NCI-H526 treated with DMSO at 0.1 percent for 48 hours (cell line): ENCODE results near the gene SENP8.
A peak's percentile ranks its signal among the peaks of the same experiment; 100 is the strongest.
"Not testable (repeated sequence)": the region's sequence is repeated elsewhere in the genome, so short reads cannot be mapped to it uniquely, and the experiment has no call there.

Source experiments
- DNase-seq: peaks from one replicate; lab custom pipeline; 2025; lab: John Stamatoyannopoulos, UW

The SENP8 gene

DNA sequence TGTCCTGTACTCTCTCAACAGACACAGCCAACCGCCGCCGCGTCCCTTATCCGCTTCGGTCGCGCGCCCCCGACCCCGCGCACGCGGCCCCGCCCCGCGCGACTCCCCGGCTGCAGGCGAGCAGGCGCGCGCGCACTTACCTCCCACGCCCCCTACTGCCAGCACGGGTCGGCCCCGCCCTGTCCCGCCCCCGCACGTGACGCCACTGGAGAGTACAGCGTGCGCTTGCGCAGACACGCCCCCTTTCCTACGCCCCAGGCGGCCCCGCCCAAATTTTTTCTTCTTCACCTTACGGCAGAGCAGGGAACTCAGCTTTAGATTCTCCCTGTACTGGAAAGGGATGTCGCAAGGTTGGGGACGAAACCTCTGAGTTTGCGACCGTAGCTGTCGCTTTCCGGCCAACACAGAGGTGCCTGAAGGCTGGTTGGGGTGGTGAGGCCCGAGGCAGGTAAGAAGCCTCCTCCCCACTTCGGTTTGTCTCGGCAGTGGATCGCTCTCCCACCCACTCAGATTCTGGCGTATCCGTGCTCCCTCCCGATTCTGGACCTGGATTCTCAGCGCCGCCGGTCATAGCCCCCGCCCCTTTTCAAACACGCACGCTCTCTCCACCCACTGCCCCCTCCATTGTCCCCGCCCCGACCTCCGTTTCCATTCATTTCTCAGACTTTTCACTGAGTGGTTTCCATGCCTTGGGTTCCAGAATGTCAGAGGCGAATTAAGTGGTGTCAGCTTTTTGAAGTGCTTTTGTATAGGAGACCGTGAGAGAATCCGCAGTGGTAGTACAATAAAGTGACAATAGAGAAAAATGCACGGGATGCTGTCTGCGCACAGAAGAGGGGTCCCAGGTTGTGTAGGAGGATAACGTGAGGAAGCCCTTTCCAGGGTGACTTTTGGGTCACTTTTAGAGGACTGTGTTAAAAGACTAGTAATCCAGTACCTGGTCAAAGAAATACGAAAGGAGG, at the start of gene SENP8, which contains the start of gene MYO9A:
SENP8 (plus strand) TSS at position 387 of the 962 bp plus-strand sequence. CDS start 21,221 bp downstream, outside the sequence.
MYO9A (minus strand) TSS at position 134 of the 962 bp plus-strand sequence. CDS start 71,587 bp downstream, outside the sequence.
- peak; percentile 97 for DNase-seq

DNA sequence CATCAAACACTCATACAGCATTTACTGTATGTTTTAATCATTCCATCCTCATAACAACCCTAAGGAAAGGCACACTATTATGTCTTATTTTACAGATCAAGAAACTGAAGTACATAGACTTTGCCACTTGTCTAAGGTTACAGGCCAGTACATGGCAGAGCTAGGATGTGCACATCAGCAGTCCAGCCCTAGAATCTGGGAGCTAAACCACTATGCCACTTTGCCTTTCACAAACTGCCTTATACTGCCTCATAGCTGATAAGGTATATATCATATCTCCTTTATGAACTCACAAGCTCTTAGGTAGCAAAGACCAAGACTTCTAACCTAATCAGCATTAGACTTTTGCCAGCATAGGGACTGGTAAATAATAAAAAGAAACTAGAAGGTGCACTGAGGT, 49.3 kb upstream of the SENP8 start:
- DNase-seq: peak; percentile 64

DNA sequence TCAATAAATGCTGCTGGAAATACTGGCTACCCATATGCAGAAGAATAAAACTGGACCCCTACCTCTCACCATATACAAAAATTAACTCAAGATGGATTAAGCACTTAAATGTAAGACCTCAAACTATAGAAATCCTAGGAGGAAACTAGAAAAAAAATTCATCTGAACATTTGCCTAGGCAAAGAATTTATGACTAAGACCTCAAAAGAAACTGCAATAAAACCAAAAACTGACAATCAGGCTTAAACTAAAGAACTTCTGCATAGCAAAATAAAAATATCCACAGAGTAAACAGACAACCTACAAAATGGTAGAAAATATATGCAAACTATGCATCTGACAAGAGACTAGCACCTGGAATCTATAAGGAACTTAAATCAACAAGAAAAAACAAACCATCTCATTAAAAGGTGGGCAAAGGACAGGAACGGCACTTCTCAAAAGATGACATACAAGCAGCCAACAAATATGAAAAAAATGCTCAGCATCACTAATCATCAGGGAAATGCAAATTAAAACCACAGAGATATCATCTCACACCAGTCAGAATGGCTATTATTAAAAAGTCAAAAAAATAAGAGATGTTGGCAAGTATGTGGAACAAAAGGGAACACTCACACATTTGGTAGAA, 47.3 kb upstream of the SENP8 start:
- peak; percentile 83 for DNase-seq

DNA sequence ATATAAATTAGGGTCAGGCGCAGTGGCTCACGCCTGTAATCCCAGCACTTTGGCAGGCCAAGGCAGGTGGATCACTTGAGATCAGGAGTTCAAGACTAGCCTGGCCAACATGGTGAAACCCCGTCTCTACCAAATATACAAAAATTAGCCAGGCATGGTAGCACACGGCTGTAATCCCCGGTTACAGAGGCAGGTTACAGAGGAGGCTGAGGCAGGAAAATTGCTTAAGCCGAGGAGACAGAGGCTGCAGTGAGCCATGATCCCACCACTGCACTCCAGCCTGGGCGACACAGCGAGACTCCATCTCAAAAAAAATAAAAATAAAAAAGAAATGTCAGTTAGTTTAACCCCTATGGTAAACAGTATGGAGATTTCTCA, 46.8 kb upstream of the SENP8 start:
- DNase-seq: not testable (repeated sequence)

DNA sequence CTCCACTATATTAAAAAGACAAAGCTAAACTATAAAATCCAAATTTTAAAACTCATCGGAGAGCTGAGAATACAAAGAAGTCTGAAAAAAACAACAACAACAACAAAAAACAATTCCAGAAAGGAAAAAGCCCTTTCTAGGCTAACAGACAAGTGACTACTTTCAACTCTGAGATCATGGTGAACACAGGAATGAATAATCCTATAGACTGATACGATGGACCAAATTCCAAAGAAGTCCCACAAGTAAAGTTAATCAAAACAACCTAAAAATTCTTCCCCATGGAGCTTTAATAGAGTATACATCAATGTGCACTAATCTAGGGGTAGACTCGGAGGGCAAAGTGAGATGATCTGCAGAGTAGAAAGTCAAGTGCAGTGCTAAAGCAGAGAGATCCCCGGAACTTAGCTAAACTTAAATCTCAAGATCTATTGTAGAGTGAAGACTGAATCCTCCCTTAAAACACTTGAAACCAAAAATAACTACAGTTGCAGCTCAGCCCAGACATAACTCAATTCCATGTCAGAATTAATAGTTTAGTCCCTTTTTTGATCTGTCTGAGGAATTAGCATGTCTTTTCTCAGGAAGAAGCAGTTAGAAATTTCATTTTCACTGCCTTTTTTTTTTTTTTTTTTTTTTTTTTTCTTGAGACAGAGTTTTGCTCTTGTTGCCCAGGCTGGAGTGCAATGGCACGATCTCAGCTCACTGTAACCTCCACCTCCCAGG, 43.7 kb upstream of the SENP8 start:
- no peak for DNase-seq

DNA sequence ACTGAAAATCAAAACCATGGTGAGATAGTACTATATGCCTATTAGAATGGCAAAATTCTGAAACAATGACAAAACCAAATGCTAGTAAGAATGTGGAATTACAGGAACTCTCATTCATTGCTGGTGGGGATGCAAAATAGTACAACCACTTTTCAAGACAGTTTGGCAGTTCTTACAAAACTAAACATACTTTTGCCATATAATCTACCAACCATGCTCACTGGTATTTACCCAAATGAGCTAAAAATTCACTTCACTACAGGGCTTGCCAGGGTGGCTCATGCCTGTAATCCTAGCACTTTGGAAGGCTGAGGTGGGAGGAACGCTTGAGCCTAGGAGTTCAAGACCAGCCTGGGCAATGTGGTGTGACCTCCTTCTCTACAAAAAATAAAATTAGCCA, 40.3 kb upstream of the SENP8 start:
- no peak for DNase-seq

DNA sequence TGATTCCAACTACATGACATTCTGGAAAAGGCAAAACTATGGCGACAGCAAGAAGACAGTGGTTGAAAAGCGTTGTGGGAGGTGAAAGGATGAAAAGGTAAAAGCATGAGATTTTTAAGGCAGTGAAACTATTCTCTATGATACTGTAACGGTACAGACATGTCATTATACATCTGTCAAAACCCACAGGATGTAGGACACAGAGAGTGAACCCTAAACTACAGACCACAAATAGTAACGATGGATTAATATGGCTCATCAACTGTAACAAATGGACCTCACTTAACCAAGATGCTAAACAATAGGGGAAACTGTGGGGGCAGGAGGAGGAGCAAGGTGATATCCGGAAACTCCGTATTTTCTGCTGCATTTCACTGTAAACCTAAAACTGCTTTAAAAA, 39.3 kb upstream of the SENP8 start:
- no peak for DNase-seq

DNA sequence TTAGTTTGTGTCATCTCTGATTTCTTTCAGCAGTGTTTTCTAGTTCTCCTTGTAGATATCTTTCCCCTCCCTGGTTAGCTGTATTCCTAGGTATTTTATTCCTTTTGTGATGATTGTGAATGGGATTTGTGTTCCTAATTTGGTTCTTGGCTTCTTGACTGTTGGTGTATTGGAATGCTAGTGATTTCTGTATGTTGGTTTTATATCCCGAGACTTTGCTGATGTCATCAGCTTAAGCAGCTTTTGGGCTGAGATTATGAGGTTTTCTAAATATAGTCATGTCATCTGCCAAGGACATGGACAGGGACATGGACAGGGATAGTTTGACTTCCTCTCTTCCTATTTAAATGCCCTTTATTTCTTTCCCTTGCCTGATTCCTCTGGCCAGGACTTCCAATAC, 36.0 kb upstream of the SENP8 start:
- no peak for DNase-seq

DNA sequence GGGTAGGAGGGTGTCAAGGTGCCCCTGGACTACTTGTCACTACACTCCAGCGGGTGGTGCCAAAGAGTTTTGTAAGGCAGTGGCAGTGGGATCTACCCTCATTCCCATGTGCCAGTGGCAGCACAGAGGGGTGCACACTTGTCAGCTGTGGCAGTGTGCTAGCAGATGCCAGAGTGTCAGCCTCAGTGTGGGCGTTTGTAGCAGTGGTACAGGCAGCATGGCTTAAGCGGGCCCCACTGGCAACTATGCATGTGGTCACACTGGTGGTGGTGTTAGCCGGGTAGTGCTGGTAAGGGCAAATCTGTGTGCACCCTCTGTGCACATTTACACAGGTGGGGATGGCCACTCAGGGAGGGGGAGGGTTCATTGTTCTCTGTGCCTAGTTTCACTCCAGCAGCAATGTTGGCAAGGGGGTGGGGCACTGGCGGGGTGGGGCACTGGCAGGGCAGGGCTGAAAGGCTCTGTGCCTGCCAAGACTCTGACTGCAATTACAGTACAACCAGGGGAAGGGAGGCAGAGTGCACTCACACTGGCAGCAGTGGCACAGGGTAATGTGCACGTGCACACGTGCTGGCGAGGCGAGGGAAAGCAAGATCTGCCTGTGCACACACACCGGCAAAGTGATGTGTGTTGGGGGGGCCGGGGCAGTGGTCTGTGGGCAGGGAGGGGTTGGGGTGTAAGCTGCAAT, 32.0 kb upstream of the SENP8 start:
- DNase-seq: no peak

DNA sequence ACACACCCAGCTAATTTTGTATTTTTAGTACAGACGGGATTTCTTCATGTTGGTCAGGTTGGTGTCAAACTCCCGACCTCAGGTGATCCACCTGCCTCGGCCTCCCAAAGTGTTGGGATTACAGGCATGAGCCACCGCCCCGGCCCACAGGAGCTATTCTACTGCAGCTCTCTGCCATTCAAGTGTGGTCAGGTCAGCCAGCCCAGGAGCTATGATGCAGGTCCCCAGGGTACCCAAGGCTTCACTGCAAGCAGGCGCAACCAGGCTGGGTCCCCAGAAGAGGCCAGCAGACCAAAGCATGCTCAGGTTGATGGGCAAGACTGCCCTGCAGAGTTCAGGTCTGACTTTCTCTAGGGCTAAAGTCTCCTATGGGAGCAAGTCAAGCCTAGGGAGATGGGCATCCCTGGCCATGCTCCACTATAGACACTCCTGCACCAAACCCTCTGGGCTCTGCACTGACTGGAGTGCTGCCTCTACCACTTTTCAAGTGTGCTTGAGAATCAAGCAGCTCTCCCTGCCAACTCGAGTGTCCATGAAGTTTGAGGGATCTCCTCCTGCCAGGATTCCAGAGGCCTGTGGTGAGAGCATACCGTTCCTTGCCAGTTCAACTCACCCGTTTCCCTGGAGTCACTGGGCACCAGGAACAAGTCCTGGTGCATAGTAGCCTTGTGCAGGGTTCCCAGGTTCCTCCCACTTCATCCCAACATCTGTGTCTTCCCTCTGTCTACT, 31.1 kb upstream of the SENP8 start:
- no peak for DNase-seq

DNA sequence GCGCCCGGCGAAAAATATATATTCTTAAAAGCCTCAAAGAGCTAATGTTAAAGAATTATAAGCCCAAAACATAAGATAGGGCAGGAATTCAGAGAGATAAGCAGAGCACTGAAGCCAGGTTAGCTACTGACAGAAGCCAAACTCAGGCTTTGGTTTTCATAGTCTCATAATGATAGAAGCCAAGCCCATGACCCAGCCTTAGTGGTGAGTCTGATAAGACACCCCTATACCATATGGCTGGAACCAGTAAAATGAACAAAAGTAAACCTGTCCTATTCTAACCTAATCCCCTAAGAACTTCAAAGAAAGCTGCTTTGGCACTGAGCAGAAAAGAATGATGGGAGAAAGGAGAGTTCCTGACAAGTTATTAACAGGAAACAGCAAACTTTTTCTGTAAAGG, 26.2 kb upstream of the SENP8 start:
- DNase-seq: no peak

DNA sequence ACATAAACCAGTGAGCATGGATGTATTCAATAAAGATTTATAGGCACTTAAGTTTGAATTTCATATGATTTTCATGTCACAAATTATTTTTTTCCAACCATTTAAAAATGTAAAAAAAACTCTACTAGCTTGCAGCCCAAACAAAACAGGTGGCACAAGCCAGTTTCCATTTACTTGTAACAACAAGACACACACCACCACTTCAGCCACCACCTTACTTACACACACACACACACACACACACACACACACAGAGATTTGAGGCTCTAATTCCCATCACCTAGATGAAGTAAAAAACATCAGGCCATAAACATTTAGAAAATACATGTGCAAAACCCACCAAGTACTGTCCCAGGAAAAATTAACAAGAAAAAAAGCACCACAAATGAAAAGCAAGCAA, 25.5 kb upstream of the SENP8 start:
- no peak for DNase-seq

DNA sequence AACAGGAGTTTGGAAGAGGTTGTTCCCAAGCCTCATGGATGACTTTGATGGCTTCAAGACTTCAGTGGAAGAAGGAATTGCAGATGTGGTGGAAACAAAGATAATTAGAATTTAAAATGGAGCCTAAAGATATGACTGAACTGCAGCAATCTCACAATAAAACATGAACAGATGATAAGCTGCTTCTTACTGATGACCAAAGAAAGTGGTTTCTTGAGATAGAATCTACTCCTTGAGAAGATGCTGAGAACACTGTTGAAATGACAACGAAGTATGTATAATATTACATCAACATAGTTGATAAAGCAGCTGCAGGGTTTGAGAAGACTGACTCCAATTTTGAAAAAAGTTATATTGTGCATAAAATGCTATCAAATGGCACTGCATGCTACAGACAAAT, 21.4 kb upstream of the SENP8 start:
- no peak for DNase-seq

DNA sequence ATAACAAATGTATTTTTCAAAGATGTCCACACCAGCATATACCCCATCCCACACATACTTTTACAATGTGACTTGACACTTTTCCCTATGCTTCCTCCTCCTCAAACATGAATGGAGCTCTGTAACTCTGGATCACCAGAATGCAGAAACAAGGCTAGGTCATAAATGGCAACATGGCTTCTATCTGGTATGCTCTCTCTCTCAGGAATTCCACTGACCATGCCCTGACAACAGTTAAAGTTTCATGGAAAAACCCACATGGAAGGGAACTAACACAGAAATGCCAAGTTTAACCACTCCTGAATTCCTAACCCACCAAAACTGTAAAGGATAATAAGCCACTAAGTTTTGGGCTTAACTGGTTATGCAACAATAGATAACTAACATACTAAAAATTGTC, 20.2 kb upstream of the SENP8 start:
- DNase-seq: no peak

DNA sequence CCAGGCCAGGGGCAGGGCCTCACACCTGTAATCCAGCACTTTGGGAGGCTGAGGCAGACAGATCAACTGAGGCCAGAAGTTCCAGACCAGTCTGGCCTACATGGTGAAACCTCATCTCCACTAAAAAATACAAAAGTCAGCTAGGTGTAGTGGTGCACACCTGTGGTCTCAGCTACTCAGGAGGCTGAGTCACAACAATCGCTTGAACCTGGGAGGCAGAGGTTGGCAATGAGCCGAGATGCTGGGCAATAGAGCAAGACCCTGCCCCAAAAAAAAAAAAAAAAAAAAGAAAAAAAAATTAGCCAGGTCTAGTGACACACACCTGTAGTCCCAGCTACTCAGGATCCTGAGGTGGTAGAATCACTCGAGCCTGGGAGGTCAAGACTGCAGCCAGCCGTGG, 19.0 kb upstream of the SENP8 start:
- no peak for DNase-seq

DNA sequence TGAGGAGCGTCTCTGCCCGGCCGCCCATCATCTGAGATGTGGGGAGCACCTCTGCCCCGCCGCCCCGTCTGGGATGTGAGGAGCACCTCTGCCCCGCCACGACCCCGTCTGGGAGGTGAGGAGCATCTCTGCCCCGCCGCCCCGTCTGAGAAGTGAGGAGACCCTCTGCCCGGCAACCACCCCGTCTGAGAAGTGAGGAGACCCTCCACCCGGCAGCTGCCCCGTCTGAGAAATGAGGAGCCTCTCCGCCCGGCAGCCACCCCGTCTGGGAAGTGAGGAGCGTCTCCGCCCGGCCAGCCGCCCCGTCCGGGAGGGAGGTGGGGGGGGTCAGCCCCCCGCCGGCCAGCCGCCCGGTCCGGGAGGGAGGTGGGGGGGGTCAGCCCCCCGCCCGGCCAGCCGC, 17.7 kb upstream of the SENP8 start:
- not testable (repeated sequence) for DNase-seq

DNA sequence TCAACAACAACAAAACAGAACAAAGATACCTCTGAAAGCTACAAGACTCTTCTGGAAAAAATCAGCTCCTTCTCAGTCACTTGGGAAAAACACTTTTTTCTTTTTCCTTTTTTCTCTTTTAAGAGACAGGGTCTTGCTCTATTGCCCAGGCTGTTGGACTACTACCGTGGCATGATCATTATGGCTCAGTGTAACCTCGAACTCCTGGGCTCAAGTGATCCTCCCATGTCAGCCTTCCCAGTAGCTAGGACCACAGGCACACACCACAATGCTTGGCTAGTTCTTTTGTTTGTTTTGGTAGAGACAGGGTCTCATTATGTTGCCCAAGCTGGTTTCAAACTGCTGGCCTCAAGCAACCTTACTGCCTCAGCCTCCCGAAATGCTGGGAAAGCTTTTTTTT, 13.1 kb upstream of the SENP8 start:
- no peak for DNase-seq

DNA sequence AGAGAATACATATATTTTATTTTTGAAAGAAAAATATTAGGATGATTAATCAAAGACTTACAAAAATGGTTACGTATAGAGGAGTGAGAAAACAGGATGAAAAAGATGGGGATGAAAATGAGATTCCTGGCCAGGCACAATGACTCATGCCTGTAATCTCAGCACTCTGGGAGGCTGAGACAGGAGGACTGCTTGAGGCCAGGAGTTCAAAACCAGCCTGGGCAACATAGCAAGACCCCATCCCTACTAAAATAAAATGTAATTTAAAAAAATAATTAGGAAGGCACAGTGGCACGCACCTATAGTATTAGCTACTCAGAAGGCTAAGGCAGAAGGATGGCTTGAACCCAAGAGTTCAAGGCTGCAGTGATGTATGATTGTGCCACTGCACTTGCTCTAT, 12.1 kb upstream of the SENP8 start:
- no peak for DNase-seq

DNA sequence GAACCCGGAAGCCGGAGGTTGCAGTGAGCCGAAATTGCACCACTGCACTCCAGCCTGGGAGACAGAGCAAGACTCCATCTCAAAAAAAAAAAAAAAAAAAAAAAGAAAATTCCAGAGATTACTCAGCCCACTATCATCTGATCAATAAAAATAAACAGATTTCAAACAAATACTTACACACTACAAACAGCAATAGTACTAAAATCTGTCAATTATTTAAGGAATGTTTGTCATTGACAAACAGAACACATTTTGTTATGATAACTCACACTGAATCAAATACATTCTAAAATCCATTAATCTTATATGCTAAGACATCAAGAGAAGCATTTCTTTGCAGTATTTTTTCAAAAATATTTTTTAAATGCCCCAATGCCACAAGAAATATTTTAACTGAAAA, 7.8 kb upstream of the SENP8 start:
- DNase-seq: no peak

DNA sequence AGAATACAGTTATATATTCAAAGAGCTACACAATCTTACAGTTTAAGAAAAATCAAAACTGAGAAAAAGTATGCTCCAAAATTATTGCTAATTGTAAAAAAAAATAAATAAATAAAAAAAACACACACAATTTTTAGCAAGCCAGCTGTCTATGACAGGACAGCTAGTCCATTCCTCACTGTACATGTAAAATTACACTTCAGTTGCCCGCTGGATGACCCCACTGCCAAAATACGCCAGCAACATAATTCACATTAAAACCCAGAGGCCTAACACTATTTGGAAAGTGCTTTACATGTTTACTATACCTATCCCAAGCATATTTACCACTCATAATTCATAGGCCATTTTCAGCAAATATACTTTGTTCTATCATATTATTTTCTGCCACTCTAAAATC, 6.1 kb upstream of the SENP8 start:
- DNase-seq: no peak

DNA sequence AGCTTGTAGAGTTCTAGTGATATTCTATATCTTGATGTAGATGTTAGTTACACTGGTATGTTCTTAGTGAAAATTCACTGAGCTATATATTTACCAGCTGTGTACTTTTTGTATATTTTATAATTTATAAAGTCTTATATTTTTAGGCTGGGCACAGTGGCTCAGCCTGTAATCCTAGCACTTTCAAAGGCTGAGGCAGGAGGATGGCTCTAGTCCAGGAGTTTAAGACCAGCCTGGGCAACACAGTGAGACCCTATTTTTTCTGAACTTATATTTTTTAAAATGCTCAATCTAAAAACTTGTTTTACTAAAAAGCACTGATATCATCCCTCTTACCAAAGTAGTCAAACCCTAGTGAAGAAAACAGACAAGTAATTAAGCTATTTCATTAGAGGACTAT, 5.4 kb upstream of the SENP8 start:
- DNase-seq: no peak
